HG03432 (cell line): Measurements from ENCODE around the gene A4GALT.
A peak's percentile ranks its signal among the peaks of the same experiment; 100 is the strongest.

ENCODE experiments used
- ATAC-seq: cut with Tn5 transposase; IDR thresholded peaks from one replicate; pipeline ENCODE4 v1.9.1; 2021; ENCODE audit warnings: mild to moderate bottlenecking, moderate library complexity; ENCODE audit not compliant: unreplicated experiment

The A4GALT gene

DNA sequence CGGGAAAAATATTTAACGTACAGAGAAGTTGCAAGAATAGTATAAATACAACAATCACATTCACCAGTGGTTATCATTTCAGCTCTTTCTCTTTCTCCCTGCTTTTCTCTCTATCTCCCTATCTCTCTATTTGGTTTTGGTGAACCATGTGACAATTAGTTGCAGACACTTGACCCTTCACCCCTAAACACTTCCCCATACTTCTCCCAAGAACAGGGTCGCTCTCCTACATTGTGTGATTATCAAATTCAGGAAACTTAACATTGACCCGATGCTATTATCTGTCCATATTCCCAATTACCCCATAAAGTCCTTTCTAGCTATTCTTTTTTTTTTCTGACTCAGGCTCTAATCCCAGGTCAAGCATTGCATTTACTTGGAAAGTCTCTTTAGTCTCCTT lies 66.7 kb downstream of the A4GALT start:
- no peak for ATAC-seq

DNA sequence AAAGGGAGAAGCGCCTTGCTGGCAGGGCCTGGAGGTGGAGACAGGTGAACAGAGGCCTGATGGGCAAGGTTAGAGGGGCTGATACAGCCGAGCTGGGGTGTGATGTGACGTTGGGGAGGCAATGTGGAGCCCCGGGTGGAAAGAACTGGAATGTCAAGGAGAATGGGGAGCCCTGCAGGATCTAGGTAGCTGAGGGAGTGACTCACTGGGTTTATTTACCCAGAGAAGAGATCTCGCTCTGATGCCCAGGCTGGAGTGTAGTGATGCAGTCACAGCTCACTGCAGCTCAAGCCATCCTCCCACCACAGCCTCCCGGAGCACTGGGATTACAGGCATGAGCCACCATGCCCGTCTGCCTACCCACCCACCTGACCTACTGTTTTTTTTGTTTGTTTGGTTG lies 69.5 kb downstream of the A4GALT start:
- no peak for ATAC-seq

DNA sequence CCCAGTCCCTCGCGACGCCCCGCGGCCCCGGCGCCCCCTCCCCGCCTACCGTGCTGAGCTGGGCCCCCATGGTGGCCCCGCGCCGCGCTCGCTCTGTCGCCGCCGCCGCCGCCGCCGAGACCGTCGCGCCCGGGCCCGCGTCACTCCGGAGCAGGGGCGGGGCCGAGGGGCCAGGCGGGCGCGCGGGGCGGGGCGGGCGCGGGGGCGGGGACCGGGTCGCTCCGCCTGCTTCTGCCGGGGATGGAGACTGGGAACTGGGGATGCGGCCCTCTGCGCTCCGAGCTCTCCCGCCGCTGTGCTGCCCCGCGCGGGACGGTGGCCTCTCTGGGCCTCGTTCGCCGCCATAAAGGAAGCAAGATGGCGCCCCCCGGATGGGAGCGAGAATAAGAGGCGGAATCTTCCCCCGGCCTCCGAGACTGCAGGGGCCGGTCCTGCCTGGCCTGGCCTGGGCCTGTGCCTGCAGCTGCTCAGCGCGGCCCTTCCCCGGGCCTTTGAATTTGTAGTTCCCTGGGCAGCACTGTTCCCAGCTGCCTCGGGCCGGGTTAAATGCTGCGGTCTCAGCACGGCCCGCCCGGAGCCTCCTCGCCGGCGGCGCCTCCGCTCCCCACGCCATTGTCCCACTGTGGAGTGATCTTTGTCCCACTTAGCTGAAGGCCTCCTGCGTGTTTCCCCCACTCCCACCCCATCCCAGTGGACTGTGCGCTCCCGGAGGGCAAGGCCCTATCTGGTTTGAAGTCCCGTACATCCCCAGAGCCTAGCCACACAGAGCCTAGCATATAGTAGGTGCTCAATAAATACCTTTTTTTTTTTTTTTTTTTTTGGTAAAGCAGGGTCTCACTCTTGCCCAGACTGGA lies 71.2 kb downstream of the A4GALT start, which contains the start of gene CYB5R3:
Gene CYB5R3, minus strand, starts transcription at position 147 of the 854 bp plus-strand sequence. Its CDS starts 77 bp downstream, at position 70.
- ATAC-seq, result peak; percentile 77

DNA sequence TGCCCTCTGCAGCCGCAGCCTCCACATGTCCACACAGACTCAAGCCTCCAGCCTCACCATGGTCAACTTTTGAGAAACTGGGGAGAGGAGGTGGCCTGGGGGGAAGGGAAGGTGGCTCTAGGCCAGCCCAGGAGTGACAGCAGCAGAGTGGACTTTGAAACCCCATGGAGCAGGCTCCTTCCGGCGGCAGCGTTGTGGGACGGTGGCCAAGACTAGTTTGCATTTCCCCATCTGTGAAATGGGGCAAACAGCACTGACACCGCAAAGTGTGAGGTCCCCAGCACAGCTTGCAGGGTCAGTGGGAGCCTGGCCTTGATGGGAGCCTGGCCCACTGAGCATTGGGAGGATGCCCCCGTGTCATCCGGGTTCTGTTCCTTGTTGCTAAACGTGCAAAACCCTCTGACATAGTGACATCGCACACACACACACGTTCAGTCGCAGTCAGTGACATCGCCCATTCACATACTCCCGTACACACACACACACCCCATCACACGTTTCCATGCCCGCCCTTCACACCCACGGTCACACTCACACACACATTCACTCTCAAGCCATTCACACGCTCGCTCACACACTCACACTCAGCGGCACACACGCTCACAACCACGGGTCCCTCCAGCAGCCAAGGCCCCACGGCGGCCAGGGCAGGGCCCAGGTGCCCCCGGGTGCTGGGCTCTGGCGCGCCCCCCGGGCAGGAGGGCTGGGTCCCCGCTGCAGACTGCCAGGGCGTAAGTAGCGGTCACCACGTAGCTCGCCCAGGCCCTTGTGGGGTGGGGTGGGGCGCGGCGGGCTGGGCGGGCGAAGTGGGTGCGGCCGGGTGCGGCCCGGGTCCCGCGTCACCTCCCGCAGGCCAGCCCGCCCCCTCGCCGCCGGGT lies 72.1 kb downstream of the A4GALT start:
- ATAC-seq, result peak; percentile 49

DNA sequence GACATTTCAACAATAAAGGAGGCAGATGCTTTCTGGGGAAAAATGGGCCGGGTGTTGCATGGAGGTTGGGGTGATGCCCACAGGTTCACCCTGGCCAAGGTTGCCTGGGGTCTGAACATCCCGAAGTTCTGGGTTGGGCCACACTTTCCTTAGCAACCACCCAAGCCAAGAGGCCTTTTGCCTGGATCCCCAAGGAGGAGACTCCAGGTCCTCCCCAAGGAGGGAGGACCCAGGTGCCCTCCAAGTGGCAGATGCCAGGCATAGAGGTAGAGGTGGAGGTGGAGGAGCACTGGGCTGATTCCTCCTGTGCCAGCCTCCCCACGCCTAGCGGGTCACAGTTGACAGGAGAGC lies 72.7 kb downstream of the A4GALT start:
- no peak for ATAC-seq

DNA sequence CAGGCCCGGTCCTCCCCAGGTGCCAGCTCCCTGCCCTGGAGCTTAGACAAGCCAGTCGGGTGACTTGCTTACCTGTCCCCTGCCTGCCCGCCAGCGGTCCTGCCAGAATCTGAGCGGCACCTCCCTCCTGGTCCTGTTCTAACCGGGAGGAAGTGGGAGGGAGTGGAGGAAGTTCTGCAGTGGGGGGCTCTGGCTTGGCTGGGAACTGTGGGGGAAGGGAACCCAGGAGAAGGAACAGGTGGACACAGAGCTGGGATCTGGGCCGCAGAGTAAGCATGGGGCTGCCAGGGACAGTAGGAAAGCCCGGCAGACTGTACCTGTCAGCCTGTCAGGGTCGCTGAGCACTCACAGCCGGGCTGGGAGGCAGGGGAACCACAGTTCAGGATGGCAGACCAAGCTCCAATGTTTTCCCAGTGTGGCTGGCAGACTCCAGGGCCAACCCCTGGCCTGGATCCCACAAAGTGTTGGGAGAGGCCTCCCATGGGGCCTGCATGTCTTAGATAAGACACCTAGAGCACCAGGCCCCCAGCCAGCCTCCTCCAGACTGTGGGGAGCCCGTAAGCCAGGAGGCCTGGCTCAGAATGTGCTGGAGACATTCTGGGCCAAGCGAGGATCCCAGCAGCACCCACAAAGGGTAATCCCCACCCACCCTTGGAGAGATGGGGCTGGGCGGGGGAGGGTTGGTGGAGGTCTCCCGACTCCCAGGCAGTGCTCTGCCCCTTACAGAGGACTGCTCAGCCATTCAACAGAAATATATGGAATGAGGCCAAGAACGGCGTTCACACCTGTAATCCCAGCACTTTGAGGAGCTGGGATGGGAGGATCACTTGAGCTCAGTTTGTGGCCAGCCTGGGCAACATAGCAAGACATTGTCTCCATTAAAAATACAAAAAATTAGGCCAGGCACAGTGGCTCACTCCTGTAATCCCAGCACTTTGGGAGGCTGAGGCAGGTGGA lies 73.8 kb downstream of the A4GALT start:
- ATAC-seq, result no peak

DNA sequence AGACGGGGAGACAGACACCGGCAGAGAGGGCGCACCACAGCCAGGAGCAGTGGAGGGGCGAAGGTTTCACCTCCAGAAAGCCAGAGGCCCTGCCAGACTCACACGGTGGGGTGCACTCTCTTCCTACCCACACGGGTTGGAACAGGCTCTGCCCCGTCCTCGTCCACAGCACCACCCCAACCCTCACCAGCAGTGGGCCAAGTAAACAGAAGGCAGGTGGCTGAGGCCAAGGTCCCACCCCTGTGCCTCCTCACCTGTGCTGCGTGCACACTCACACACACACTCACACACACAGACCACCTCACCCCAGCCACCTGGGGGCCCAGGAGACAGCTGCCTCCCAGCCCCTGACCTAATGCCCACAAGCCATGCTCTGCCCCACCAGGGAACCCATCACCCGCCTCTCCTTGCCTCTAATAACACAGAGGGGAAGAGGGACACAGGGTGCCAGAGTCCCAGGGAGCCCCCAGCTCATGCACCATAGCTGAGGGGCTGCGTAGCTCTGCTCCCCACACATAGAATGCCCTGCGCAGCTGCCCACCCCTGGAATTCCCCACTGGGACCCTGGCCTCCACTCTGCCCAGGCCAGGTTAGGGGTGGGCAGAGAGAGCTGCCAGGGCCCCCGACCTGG lies 74.6 kb downstream of the A4GALT start:
- ATAC-seq, result no peak

DNA sequence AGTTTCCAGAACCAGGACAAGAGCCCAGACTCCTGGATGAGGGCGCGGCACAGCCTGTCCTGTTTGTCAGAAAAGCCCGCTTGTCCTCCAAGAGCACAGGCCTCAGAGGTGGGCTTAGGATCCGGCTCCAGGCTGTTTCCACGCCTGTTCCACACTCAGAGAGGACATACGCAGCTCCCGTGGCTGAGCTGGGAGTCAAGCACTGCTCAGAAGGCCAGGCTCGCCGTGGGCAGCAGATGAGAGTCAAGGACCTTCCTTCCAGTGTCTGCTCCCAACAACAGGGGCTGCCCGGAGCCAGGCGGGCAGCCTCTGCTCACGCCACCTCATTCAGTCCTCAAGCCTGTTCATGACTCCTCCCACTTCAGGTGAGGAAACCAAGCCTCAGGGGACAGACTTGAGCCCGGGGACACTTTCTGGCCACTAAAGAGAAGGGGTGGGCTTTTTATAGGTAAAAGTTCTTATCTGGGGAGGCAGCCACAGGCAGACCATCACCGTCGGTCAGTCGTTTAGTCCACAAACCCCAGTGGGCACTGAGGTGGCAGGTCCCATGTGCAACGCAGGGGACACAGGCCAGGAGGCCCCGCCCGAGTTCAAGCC lies 75.2 kb downstream of the A4GALT start:
- ATAC-seq, result no peak

DNA sequence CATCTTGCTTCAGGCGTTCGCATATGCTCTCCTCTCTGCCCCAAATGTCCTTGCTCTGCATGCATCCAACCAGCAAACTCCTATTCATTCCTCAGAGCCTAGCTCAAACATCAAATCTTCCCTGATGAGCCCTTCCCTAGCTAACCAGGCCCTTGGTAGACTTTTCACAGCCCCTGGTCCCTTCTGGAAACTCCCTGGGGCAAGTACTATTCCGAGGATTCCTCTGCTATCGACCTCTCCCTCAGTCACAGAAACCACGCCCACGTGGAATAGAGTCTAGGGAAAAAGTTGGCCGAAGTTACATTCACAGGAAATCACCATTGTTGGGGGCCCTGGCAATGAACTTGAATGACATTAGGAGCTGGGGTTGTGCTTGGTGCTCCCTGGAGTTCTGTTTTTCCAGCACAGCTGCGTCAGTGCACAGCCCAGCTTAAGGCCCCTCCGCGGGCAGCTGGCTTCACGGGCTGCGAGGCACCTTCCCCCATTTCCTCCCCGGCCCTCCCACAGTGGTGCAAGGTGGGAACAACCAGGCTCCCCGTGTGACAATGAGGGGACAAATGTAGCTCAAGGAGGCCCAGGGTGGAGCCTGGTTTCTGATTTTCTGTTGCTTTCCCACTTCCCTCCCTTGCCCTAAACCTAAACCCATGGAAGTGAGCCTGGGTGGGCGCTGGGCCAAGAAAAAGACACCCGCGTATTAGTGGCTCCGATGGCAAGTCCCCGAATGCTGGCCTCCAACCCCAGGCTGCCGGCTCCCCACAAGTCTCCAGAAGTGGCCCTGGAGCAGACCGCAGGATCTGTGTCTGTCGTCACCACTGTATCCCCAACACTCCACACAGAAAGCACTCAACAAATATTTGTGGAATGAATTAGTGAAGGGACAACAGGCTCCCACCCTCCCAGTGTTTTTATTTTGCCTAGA lies 76.0 kb downstream of the A4GALT start:
- no peak for ATAC-seq

DNA sequence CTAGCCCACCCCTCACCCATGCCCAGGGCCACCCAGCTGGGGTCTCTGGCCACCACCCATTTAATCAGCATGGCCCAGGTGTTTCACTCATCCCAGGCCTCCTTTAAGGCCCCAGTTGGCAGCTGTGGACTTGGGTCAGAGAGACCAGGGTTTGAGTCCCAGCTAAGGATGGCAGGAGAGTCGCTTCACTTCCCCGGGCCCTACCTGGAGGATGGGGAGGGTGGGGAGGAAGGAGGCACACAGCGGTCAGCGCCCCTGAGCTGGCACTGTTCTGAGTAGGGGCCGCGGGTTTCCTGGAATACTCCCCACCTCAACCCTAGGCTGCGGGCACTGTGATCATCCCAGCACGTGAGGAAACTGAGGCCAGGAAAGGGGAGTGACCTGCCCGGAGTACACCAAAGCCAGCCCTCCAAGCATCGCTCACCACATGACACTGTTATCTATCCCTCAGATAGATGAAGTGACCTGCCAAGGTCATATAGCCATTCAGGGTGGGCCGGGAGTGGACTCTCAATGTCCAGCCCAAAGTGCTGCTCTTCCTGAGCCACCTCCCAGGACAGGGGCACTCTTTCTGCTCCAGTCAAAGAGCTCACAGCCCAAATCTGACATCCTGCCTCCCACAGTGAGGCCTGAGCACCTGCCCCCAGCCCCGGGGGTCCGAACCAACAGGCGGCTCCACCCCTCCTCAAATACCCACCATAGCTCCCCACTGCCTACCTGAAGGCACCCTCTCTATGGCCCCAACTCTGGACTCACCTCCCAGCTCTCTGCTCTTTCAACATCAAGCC lies 76.8 kb downstream of the A4GALT start:
- ATAC-seq, result no peak

DNA sequence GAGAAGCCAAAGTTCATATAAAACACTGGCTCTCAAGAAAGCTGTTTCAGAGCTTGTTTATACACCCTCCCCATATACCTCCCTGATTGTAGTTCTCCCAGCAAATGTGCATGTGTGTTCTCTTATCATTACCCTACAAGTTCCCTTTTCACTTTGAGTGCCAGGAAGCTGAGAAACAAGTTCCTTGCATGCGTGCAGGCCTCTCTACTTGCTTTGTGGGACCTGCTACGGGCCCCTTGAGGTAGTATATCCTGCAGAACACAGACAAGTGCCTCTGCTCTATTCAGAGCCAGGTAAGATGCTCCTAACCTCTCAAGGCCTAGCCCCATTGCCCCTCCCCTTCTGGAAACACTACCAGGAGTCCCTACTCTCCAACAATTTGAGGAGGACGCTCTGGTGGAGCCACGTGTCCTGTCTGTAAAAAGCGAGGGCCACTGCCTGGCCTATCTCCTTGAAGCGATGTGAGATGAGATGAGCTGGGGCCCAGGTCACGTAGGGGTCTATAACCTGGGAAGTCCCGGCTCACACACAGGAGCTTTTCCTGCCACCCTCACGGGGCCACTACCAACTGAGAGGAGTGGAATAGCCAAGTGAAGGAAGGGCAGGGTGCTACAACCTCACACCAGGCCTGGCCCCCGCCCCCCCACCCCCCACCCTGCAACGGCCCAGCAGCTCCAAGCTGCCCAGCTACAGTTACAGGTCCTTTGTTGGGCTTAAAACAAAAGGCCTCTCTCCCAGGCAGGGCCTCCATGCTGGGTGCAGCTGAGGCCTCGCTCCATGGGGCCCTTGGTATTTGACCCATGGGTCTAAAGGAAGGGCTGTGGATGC lies 77.7 kb downstream of the A4GALT start:
- ATAC-seq, result no peak
